ENCODE results near the gene NMT1. TPM values are rescaled to one million over a fixed set of nuclear protein-coding genes. Genes with fewer than 3 reads are reported as not detected.

NMT1 gene
- total and polyA plus RNA-seq, 2 of the 13 experiments (the other 11 are each of a cell fraction or from before 2014, with no cell fraction given) = 75.7 to 142 TPM

GRCh38 chr17:45132572-45133463, 71.7 kb downstream of the NMT1 start (continued):
- TF ChIP-seq THAP8 (CRISPR knock-in tag; IDR thresholded peaks at IDR 0.05; ENCODE audit: borderline replicate concordance) = peak; percentile 92
- no peak for TF ChIP-seq SIX4 (CRISPR knock-in tag; IDR thresholded peaks at IDR 0.05)
- TF ChIP-seq PHF5A (CRISPR knock-in tag; IDR thresholded peaks at IDR 0.05; ENCODE audit: low read depth, unreplicated experiment) = no peak
- no peak for TF ChIP-seq ZSCAN12 (CRISPR knock-in tag; IDR thresholded peaks at IDR 0.05)
- TF ChIP-seq ZSCAN9 (CRISPR knock-in tag; IDR thresholded peaks at IDR 0.05; ENCODE audit: borderline replicate concordance) = peak; percentile 11; the same call in 1 of the 2 replicates
- 0 out of 2 replicates have a peak, but pooled peaks have one; percentile 63 for TF ChIP-seq ZNF256 (CRISPR knock-in tag; conservative IDR thresholded peaks at IDR 0.05)
- TF ChIP-seq KMT2B (CRISPR knock-in tag; IDR thresholded peaks at IDR 0.05) = no peak
- 0 out of 2 replicates have a peak, but pooled peaks have one; percentile 18 for TF ChIP-seq ZKSCAN5 (CRISPR knock-in tag; IDR thresholded peaks at IDR 0.05)
- TF ChIP-seq GLI4 (CRISPR knock-in tag; IDR thresholded peaks at IDR 0.05; ENCODE audit: borderline replicate concordance) = no peak
- peak; percentile 60 for TF ChIP-seq TAF15 (IDR thresholded peaks at IDR 0.05; ENCODE audit: low read depth, low read length, poor library complexity, severe bottlenecking)
- 0 out of 2 replicates have a peak, but pooled peaks have one; percentile 53 for TF ChIP-seq ZFP62 (CRISPR knock-in tag; IDR thresholded peaks at IDR 0.05)
- no peak; the same call in 1 of the 2 replicates for TF ChIP-seq ZNF580 (CRISPR knock-in tag; IDR thresholded peaks at IDR 0.05; ENCODE audit: borderline replicate concordance, low read depth)
- TF ChIP-seq PAWR (CRISPR knock-in tag; IDR thresholded peaks at IDR 0.05; ENCODE audit: borderline replicate concordance) = 0 out of 2 replicates have a peak, but pooled peaks have one; percentile 57
- TF ChIP-seq NCOA5 (CRISPR knock-in tag; IDR thresholded peaks at IDR 0.05) = no peak
- no peak for TF ChIP-seq ZNF101 (CRISPR knock-in tag; IDR thresholded peaks at IDR 0.05; ENCODE audit: borderline replicate concordance, low read depth)
- TF ChIP-seq NR0B2 (CRISPR knock-in tag; IDR thresholded peaks at IDR 0.05) = no peak
- no peak for TF ChIP-seq KDM5A (IDR thresholded peaks at IDR 0.05; ENCODE audit: borderline replicate concordance, low read length)
- TF ChIP-seq CBFB (CRISPR knock-in tag; IDR thresholded peaks at IDR 0.05) = no peak
- peak; percentile 99 for TF ChIP-seq CREB1 (IDR thresholded peaks at IDR 0.05)
- no peak; the same call in 1 of the 2 replicates for TF ChIP-seq CREB1 (CRISPR knock-in tag; IDR thresholded peaks at IDR 0.05)
- TF ChIP-seq ZNF180 (CRISPR knock-in tag; IDR thresholded peaks at IDR 0.05; ENCODE audit: borderline replicate concordance, low read depth) = no peak
- no peak for TF ChIP-seq MAZ (IDR thresholded peaks at IDR 0.05; ENCODE audit: borderline replicate concordance, low read depth, low read length)
- TF ChIP-seq MAZ (CRISPR knock-in tag; IDR thresholded peaks at IDR 0.05; ENCODE audit: low read depth) = peak; percentile 82
- TF ChIP-seq ESRRA (CRISPR knock-in tag; IDR thresholded peaks at IDR 0.05; ENCODE audit: low read depth) = no peak; the same call in 1 of the 2 replicates
- TF ChIP-seq ZNF564 (CRISPR knock-in tag; IDR thresholded peaks at IDR 0.05) = 0 out of 2 replicates have a peak, but pooled peaks have one; percentile 68
- 0 out of 2 replicates have a peak, but pooled peaks have one; percentile 69 for TF ChIP-seq ARID2 (CRISPR knock-in tag; IDR thresholded peaks at IDR 0.05; ENCODE audit: borderline replicate concordance)
- TF ChIP-seq ZSCAN20 (CRISPR knock-in tag; IDR thresholded peaks at IDR 0.05; ENCODE audit: borderline replicate concordance) = no peak
- TF ChIP-seq DNMT1 (CRISPR knock-in tag; IDR thresholded peaks at IDR 0.05) = no peak
- TF ChIP-seq NBN (conservative IDR thresholded peaks at IDR 0.05) = no peak
- TF ChIP-seq HOXA9 (CRISPR knock-in tag; IDR thresholded peaks at IDR 0.05; ENCODE audit: borderline replicate concordance) = 0 out of 2 replicates have a peak, but pooled peaks have one; percentile 67
- TF ChIP-seq ZNF224 (CRISPR knock-in tag; IDR thresholded peaks at IDR 0.05) = no peak

Measured in HepG2 (cell line).